HL-60 (cell line): Measurements from ENCODE around the gene SLC30A1.

Experiments
- GABPA ChIP-seq: IDR thresholded peaks from 2 replicates; pipeline ENCODE4 v1.6.1; 2012; ENCODE audit warnings: low read depth
- POLR2AphosphoS5 ChIP-seq: IDR thresholded peaks from 2 replicates; pipeline ENCODE4 v1.6.1; 2012; ENCODE audit warnings: low read depth
- SPI1 ChIP-seq: IDR thresholded peaks from 2 replicates; pipeline ENCODE4 v1.6.1; 2012; ENCODE audit warnings: low read depth, mild to moderate bottlenecking, borderline replicate concordance
- TF ChIP-seq, protein P1 (sequence below): IDR thresholded peaks from one replicate; pipeline ENCODE4 v1.5.1; 2011; ENCODE audit warnings: low read length, control low read depth, inconsistent platforms; ENCODE audit not compliant: insufficient read depth
- TF ChIP-seq, protein P2 (sequence below): IDR thresholded peaks from 2 replicates; pipeline ENCODE4 v1.6.1; 2012; ENCODE audit warnings: low read depth; ENCODE audit not compliant: insufficient replicate concordance

DNA sequence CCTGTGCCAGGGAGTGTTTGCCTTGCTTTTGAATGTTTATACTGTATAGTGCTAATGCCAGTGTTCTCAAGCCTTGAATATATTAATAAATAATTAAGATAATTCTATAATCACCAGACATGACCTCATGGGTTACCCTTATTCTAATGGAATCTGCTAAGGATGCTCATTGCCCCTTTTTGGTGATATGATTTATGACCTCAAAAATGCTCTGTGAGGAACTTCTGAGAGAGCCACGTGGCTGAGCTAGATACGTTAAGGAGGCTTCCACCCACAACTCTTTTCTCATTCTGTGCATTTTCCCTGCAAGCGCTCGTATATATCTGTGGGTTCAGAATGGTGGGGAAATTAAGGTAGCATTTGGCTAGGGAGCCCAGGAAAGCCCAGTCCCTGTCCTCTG is 19.6 kb upstream of the SLC30A1 start:
- TF ChIP-seq, protein P1, sequence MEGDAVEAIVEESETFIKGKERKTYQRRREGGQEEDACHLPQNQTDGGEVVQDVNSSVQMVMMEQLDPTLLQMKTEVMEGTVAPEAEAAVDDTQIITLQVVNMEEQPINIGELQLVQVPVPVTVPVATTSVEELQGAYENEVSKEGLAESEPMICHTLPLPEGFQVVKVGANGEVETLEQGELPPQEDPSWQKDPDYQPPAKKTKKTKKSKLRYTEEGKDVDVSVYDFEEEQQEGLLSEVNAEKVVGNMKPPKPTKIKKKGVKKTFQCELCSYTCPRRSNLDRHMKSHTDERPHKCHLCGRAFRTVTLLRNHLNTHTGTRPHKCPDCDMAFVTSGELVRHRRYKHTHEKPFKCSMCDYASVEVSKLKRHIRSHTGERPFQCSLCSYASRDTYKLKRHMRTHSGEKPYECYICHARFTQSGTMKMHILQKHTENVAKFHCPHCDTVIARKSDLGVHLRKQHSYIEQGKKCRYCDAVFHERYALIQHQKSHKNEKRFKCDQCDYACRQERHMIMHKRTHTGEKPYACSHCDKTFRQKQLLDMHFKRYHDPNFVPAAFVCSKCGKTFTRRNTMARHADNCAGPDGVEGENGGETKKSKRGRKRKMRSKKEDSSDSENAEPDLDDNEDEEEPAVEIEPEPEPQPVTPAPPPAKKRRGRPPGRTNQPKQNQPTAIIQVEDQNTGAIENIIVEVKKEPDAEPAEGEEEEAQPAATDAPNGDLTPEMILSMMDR, result no peak
- TF ChIP-seq GABPA (no peak), POLR2AphosphoS5 (no peak), SPI1 (no peak)
- TF ChIP-seq, protein P2, sequence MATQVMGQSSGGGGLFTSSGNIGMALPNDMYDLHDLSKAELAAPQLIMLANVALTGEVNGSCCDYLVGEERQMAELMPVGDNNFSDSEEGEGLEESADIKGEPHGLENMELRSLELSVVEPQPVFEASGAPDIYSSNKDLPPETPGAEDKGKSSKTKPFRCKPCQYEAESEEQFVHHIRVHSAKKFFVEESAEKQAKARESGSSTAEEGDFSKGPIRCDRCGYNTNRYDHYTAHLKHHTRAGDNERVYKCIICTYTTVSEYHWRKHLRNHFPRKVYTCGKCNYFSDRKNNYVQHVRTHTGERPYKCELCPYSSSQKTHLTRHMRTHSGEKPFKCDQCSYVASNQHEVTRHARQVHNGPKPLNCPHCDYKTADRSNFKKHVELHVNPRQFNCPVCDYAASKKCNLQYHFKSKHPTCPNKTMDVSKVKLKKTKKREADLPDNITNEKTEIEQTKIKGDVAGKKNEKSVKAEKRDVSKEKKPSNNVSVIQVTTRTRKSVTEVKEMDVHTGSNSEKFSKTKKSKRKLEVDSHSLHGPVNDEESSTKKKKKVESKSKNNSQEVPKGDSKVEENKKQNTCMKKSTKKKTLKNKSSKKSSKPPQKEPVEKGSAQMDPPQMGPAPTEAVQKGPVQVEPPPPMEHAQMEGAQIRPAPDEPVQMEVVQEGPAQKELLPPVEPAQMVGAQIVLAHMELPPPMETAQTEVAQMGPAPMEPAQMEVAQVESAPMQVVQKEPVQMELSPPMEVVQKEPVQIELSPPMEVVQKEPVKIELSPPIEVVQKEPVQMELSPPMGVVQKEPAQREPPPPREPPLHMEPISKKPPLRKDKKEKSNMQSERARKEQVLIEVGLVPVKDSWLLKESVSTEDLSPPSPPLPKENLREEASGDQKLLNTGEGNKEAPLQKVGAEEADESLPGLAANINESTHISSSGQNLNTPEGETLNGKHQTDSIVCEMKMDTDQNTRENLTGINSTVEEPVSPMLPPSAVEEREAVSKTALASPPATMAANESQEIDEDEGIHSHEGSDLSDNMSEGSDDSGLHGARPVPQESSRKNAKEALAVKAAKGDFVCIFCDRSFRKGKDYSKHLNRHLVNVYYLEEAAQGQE, result no peak
